Activated CD8-positive, alpha-beta memory T cell treated with anti-CD3 and anti-CD28 coated beads for 24 hours (primary cell): ENCODE data around the gene APP.

Experiments
- DNase-seq: peaks from one replicate; pipeline ENCODE4 v3.0.0-alpha.2; 2020

The APP gene

GRCh38 chr21:25895565-25896205 is 274.9 kb downstream of the APP start:
- DNase-seq, result no peak

GRCh38 chr21:25893191-25893590 is 277.4 kb downstream of the APP start:
- DNase-seq, result no peak

- DNase-seq, result no peak
Observed at GRCh38 chr21:25891596-25891995, 279.0 kb downstream of the APP start.

- DNase-seq, result no peak
Observed at GRCh38 chr21:25890001-25890400, 280.6 kb downstream of the APP start.

GRCh38 chr21:25888711-25889110 is 281.9 kb downstream of the APP start:
- DNase-seq, result no peak

- no peak for DNase-seq
Observed at GRCh38 chr21:25887646-25888306, 282.8 kb downstream of the APP start.

- DNase-seq, result no peak
Observed at GRCh38 chr21:25887166-25887565, 283.4 kb downstream of the APP start.

- no peak for DNase-seq
Observed at GRCh38 chr21:25885880-25886279, 284.7 kb downstream of the APP start.

GRCh38 chr21:25885405-25885804 is 285.2 kb downstream of the APP start:
- DNase-seq, result no peak

- no peak for DNase-seq
Observed at GRCh38 chr21:25884311-25884710, 286.3 kb downstream of the APP start.

- DNase-seq, result peak; percentile 73
Observed at GRCh38 chr21:25881524-25882376, 288.8 kb downstream of the APP start.

GRCh38 chr21:25879203-25879602 is 291.4 kb downstream of the APP start:
- DNase-seq, result no peak

- DNase-seq, result no peak
Observed at GRCh38 chr21:25878344-25878743, 292.2 kb downstream of the APP start.

GRCh38 chr21:25872271-25872670 is 298.3 kb downstream of the APP start:
- no peak for DNase-seq

GRCh38 chr21:25871566-25871965 is 299.0 kb downstream of the APP start:
- DNase-seq, result no peak

GRCh38 chr21:25870084-25870483 is 300.5 kb downstream of the APP start:
- DNase-seq, result no peak

- no peak for DNase-seq
Observed at GRCh38 chr21:25867061-25867460, 303.5 kb downstream of the APP start.

- no peak for DNase-seq
Observed at GRCh38 chr21:25863747-25864146, 306.8 kb downstream of the APP start.

- DNase-seq, result no peak
Observed at GRCh38 chr21:25863031-25863430, 307.5 kb downstream of the APP start.

GRCh38 chr21:25862596-25862995 is 308.0 kb downstream of the APP start:
- DNase-seq, result no peak

- no peak for DNase-seq
Observed at GRCh38 chr21:25862112-25862511, 308.5 kb downstream of the APP start.

GRCh38 chr21:25859235-25859929 is 311.2 kb downstream of the APP start:
- DNase-seq, result no peak

GRCh38 chr21:25858325-25858724 is 312.2 kb downstream of the APP start:
- DNase-seq, result no peak
